Measurements from ENCODE around the gene FTO. TPM values are rescaled to one million over a fixed set of nuclear protein-coding genes. Genes with fewer than 3 reads are reported as not detected.

FTO gene
- total and polyA plus RNA-seq, 2 of the 13 experiments (the other 11 are each of a cell fraction or from before 2014, with no cell fraction given) = 41.6 to 55.8 TPM

DNA sequence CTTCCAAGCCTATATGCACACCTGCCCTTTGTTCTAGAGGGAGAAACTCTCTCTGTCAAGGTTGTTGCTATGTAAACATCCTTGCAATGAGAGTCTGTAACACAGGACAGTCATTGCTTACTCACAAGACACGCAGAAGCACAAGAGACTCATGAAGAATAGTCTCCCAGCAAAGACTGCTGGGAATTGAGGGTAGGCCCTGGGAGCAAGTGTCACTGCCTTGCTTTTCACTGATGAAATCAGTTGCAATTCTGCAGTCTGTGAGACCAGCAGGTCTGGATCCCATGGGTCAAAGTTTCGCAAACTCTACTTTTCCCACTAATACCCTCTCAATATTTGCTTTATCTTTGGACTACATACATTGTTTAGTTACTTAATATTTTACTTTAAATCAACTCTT is 177.4 kb downstream of the FTO start (continued):
- TF ChIP-seq ZNF614 (CRISPR knock-in tag; IDR thresholded peaks at IDR 0.05; ENCODE audit: borderline replicate concordance) (peak; percentile 91), SOX6 (IDR thresholded peaks at IDR 0.05) (no peak), SOX6 (CRISPR knock-in tag; IDR thresholded peaks at IDR 0.05) (peak; percentile 96), TEAD3 (CRISPR knock-in tag; optimal IDR thresholded peaks at IDR 0.05; ENCODE audit: borderline replicate concordance) (peak; percentile 50), NR2F1 (CRISPR knock-in tag; IDR thresholded peaks at IDR 0.05) (peak; percentile 51 to 67; a peak in 2 of 4 replicates), MYC (CRISPR knock-in tag; IDR thresholded peaks at IDR 0.05; ENCODE audit: borderline replicate concordance) (no peak), ZNF446 (CRISPR knock-in tag; IDR thresholded peaks at IDR 0.05) (no peak), HNF4A (CRISPR knock-in tag; IDR thresholded peaks at IDR 0.05) (peak; percentile 95), BCL6 (CRISPR knock-in tag; IDR thresholded peaks at IDR 0.05) (peak; percentile 74), PHF21A (CRISPR knock-in tag; IDR thresholded peaks at IDR 0.05) (peak; percentile 79), DPF2 (CRISPR knock-in tag; IDR thresholded peaks at IDR 0.05; ENCODE audit: borderline replicate concordance, low read depth) (peak; percentile 90), SMYD3 (CRISPR knock-in tag; IDR thresholded peaks at IDR 0.05) (no peak), HDAC2 (CRISPR knock-in tag; IDR thresholded peaks at IDR 0.05) (peak; percentile 87)
- TF ChIP-seq, protein P1, sequence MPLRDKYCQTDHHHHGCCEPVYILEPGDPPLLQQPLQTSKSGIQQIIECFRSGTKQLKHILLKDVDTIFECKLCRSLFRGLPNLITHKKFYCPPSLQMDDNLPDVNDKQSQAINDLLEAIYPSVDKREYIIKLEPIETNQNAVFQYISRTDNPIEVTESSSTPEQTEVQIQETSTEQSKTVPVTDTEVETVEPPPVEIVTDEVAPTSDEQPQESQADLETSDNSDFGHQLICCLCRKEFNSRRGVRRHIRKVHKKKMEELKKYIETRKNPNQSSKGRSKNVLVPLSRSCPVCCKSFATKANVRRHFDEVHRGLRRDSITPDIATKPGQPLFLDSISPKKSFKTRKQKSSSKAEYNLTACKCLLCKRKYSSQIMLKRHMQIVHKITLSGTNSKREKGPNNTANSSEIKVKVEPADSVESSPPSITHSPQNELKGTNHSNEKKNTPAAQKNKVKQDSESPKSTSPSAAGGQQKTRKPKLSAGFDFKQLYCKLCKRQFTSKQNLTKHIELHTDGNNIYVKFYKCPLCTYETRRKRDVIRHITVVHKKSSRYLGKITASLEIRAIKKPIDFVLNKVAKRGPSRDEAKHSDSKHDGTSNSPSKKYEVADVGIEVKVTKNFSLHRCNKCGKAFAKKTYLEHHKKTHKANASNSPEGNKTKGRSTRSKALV (CRISPR knock-in tag; IDR thresholded peaks at IDR 0.05) = 0 out of 2 replicates have a peak, but pooled peaks have one; percentile 35
- TF ChIP-seq, protein P2, sequence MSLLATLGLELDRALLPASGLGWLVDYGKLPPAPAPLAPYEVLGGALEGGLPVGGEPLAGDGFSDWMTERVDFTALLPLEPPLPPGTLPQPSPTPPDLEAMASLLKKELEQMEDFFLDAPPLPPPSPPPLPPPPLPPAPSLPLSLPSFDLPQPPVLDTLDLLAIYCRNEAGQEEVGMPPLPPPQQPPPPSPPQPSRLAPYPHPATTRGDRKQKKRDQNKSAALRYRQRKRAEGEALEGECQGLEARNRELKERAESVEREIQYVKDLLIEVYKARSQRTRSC (CRISPR knock-in tag; IDR thresholded peaks at IDR 0.05; ENCODE audit: low read depth) = no peak
- TF ChIP-seq, protein P3, sequence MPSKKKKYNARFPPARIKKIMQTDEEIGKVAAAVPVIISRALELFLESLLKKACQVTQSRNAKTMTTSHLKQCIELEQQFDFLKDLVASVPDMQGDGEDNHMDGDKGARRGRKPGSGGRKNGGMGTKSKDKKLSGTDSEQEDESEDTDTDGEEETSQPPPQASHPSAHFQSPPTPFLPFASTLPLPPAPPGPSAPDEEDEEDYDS (CRISPR knock-in tag; IDR thresholded peaks at IDR 0.05) = peak; percentile 61; the same call in 1 of the 2 replicates
- TF ChIP-seq, protein P4, sequence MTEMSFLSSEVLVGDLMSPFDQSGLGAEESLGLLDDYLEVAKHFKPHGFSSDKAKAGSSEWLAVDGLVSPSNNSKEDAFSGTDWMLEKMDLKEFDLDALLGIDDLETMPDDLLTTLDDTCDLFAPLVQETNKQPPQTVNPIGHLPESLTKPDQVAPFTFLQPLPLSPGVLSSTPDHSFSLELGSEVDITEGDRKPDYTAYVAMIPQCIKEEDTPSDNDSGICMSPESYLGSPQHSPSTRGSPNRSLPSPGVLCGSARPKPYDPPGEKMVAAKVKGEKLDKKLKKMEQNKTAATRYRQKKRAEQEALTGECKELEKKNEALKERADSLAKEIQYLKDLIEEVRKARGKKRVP (CRISPR knock-in tag; IDR thresholded peaks at IDR 0.05) = peak; percentile 88 to 100
- TF ChIP-seq, protein P5, sequence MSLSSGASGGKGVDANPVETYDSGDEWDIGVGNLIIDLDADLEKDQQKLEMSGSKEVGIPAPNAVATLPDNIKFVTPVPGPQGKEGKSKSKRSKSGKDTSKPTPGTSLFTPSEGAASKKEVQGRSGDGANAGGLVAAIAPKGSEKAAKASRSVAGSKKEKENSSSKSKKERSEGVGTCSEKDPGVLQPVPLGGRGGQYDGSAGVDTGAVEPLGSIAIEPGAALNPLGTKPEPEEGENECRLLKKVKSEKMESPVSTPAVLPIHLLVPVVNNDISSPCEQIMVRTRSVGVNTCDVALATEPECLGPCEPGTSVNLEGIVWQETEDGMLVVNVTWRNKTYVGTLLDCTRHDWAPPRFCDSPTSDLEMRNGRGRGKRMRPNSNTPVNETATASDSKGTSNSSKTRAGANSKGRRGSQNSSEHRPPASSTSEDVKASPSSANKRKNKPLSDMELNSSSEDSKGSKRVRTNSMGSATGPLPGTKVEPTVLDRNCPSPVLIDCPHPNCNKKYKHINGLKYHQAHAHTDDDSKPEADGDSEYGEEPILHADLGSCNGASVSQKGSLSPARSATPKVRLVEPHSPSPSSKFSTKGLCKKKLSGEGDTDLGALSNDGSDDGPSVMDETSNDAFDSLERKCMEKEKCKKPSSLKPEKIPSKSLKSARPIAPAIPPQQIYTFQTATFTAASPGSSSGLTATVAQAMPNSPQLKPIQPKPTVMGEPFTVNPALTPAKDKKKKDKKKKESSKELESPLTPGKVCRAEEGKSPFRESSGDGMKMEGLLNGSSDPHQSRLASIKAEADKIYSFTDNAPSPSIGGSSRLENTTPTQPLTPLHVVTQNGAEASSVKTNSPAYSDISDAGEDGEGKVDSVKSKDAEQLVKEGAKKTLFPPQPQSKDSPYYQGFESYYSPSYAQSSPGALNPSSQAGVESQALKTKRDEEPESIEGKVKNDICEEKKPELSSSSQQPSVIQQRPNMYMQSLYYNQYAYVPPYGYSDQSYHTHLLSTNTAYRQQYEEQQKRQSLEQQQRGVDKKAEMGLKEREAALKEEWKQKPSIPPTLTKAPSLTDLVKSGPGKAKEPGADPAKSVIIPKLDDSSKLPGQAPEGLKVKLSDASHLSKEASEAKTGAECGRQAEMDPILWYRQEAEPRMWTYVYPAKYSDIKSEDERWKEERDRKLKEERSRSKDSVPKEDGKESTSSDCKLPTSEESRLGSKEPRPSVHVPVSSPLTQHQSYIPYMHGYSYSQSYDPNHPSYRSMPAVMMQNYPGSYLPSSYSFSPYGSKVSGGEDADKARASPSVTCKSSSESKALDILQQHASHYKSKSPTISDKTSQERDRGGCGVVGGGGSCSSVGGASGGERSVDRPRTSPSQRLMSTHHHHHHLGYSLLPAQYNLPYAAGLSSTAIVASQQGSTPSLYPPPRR (CRISPR knock-in tag; IDR thresholded peaks at IDR 0.05; ENCODE audit: borderline replicate concordance) = peak; percentile 66; the same call in 1 of the 2 replicates
- TF ChIP-seq, protein P6, sequence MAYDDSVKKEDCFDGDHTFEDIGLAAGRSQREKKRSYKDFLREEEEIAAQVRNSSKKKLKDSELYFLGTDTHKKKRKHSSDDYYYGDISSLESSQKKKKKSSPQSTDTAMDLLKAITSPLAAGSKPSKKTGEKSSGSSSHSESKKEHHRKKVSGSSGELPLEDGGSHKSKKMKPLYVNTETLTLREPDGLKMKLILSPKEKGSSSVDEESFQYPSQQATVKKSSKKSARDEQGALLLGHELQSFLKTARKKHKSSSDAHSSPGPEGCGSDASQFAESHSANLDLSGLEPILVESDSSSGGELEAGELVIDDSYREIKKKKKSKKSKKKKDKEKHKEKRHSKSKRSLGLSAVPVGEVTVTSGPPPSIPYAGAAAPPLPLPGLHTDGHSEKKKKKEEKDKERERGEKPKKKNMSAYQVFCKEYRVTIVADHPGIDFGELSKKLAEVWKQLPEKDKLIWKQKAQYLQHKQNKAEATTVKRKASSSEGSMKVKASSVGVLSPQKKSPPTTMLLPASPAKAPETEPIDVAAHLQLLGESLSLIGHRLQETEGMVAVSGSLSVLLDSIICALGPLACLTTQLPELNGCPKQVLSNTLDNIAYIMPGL (CRISPR knock-in tag; IDR thresholded peaks at IDR 0.05; ENCODE audit: borderline replicate concordance in 1 of 2, low read depth in 1 of 2) = no peak
